H1 (cell line): ENCODE results near the gene PDCD6IP. TPM values are rescaled to one million over a fixed set of nuclear protein-coding genes. Genes with fewer than 3 reads are reported as not detected.

Source experiments
- CTCF ChIA-PET: fragments of 300-600 bp; sonication (Branson Sonifier 250); formaldehyde crosslinking; loops from one replicate; lab custom pipeline; 2021; ENCODE audit not compliant: partially characterized antibody; lab: Charles Lee
- POLR2A ChIA-PET: fragments of 300-600 bp; sonication (Branson Sonifier 250); formaldehyde crosslinking; loops from one replicate; lab custom pipeline; 2021; ENCODE audit warnings: inconsistent platforms; ENCODE audit not compliant: partially characterized antibody; lab: Charles Lee
- DNase-seq, 2 experiments: peaks; one replicate each; pipeline versions ENCODE4 v3.0.0 to v3.0.0-alpha.2; 2010 to 2022; ENCODE audit warnings: low spot score in 2 of 2, low read depth in 1 of 2, mixed read lengths in 1 of 2
- FAIRE-seq: peaks from 2 replicates; lab custom pipeline; 2011; peaks lifted over from hg19 to GRCh38; lab: Jason Lieb, UNC
- H2AFZ ChIP-seq: 2 replicates; pipeline ENCODE4 v1.8.1; 2012; ENCODE audit warnings: low read length, inconsistent platforms
- H2AK5ac ChIP-seq: 2 replicates; pipeline ENCODE4 v1.6.1; 2013; ENCODE audit warnings: low read depth, low read length
- H2BK120ac ChIP-seq: replicated peaks from 2 replicates; pipeline ENCODE3; 2013; ENCODE audit warnings: low read depth, low read length, inconsistent platforms
- H2BK12ac ChIP-seq: 2 replicates; pipeline ENCODE4 v1.6.1; 2013; ENCODE audit warnings: low read depth, low read length
- H2BK15ac ChIP-seq: 2 replicates; pipeline ENCODE4 v1.6.1; 2013; ENCODE audit warnings: low read length
- H2BK20ac ChIP-seq: 2 replicates; pipeline ENCODE4 v1.6.1; 2013; ENCODE audit warnings: low read length
- H2BK5ac ChIP-seq: 2 replicates; pipeline ENCODE4 v1.6.1; 2013; ENCODE audit warnings: low read depth, low read length
- H3K14ac ChIP-seq: 2 replicates; pipeline ENCODE4 v1.6.1; 2013; ENCODE audit warnings: inconsistent platforms; ENCODE audit not compliant: insufficient read length
- H3K18ac ChIP-seq: 2 replicates; pipeline ENCODE4 v1.6.1; 2013; ENCODE audit warnings: low read length; ENCODE audit errors: extremely low read depth
- H3K23ac ChIP-seq: 2 replicates; pipeline ENCODE4 v1.6.1; 2013; ENCODE audit warnings: inconsistent platforms; ENCODE audit not compliant: insufficient read length
- H3K23me2 ChIP-seq: 2 replicates; pipeline ENCODE4 v1.6.1; 2013; ENCODE audit warnings: low read depth, low read length
- H3K27ac ChIP-seq: 2 replicates; pipeline ENCODE4 v1.6.1; 2011; ENCODE audit warnings: low read depth, low read length, inconsistent platforms
- H3K27me3 ChIP-seq, 4 experiments: replicated peaks in 1 of 4; 1 replicate in 1 of 4; 2 replicates in 3 of 4; pipeline versions ENCODE4 v1.6.1 to v1.8.1; 2011 to 2013; ENCODE audit warnings: low read length in 3 of 4, mild to moderate bottlenecking in 3 of 4, inconsistent platforms in 2 of 4, mixed read lengths in 2 of 4, moderate library complexity in 1 of 4; ENCODE audit not compliant: control insufficient read depth in 3 of 4, insufficient read depth in 3 of 4; ENCODE audit errors: extremely low read depth in 1 of 4
- H3K36me3 ChIP-seq, 4 experiments: 2 replicates each; pipeline versions ENCODE4 v1.6.1 to v1.8.1; 2011 to 2013; ENCODE audit warnings: mild to moderate bottlenecking in 4 of 4, low read length in 3 of 4, moderate library complexity in 2 of 4, control low read depth in 1 of 4, inconsistent platforms in 1 of 4; ENCODE audit not compliant: insufficient read depth in 4 of 4, control insufficient read depth in 2 of 4
- H3K4ac ChIP-seq: replicated peaks from 2 replicates; pipeline ENCODE3; 2013; ENCODE audit warnings: low read length, low read depth, mixed read lengths, inconsistent platforms; ENCODE audit not compliant: insufficient read length
- H3K4me1 ChIP-seq, 4 experiments: replicated peaks in 1 of 4; 1 replicate in 1 of 4; 2 replicates in 3 of 4; pipeline versions ENCODE4 v1.6.1 to v1.8.1; 2011 to 2013; ENCODE audit warnings: low read length in 3 of 4, inconsistent platforms in 2 of 4, mixed read lengths in 1 of 4; ENCODE audit not compliant: insufficient read depth in 4 of 4, control insufficient read depth in 3 of 4
- H3K4me2 ChIP-seq, 2 experiments: 2 replicates each; pipeline versions ENCODE4 v1.6.1 to v1.8.1; 2011 to 2013; ENCODE audit warnings: low read depth in 2 of 2, low read length in 2 of 2, control low read depth in 1 of 2, inconsistent platforms in 1 of 2, mild to moderate bottlenecking in 1 of 2; ENCODE audit not compliant: insufficient read depth in 1 of 2
- H3K4me3 ChIP-seq, 4 experiments: fragments of 200-600, 300-600 bp in 1 of 4; sonication (generic), shearing (Covaris generic), sonication (Bioruptor Twin) in 1 of 4; 2 replicates each; pipeline versions ENCODE4 v1.5.1 to v1.8.1; 2011 to 2016; ENCODE audit warnings: low read length in 4 of 4, low read depth in 3 of 4, control low read depth in 2 of 4, inconsistent platforms in 2 of 4, mild to moderate bottlenecking in 2 of 4, mixed read lengths in 1 of 4, moderate library complexity in 1 of 4; ENCODE audit not compliant: insufficient read depth in 2 of 4; ENCODE audit errors: extremely low read depth in 1 of 4
- H3K56ac ChIP-seq: replicated peaks from 2 replicates; pipeline ENCODE3; 2013; ENCODE audit warnings: low read depth, mild to moderate bottlenecking, mixed read lengths, low read length, inconsistent platforms; ENCODE audit not compliant: insufficient read length
- H3K79me1 ChIP-seq: 2 replicates; pipeline ENCODE4 v1.6.1; 2013; ENCODE audit warnings: low read depth, low read length, control low read depth
- H3K79me2 ChIP-seq, 2 experiments: 2 replicates each; pipeline versions ENCODE4 v1.6.1 to v1.8.1; 2012 to 2013; ENCODE audit warnings: low read length in 2 of 2, mild to moderate bottlenecking in 2 of 2, inconsistent platforms in 1 of 2; ENCODE audit not compliant: insufficient read depth in 2 of 2, control insufficient read depth in 1 of 2
- H3K9ac ChIP-seq, 4 experiments: replicated peaks in 1 of 4; 1 replicate in 1 of 4; 2 replicates in 3 of 4; pipeline versions ENCODE4 v1.6.1 to v1.8.1; 2011 to 2013; ENCODE audit warnings: low read depth in 3 of 4, low read length in 3 of 4, control low read depth in 2 of 4, mild to moderate bottlenecking in 2 of 4, moderate library complexity in 2 of 4, inconsistent platforms in 1 of 4; ENCODE audit errors: extremely low read depth in 1 of 4
- H3K9me3 ChIP-seq, 2 experiments: 2 replicates each; pipeline versions ENCODE4 v1.6.1 to v1.8.1; 2012 to 2013; ENCODE audit warnings: mild to moderate bottlenecking in 2 of 2, moderate library complexity in 2 of 2, control low read depth in 1 of 2, inconsistent platforms in 1 of 2, low read depth in 1 of 2, low read length in 1 of 2, mixed read lengths in 1 of 2; ENCODE audit not compliant: insufficient read depth in 2 of 2
- H4K20me1 ChIP-seq, 2 experiments: replicated peaks in 1 of 2; 2 replicates each; pipeline versions ENCODE3 to v1.8.1; 2011 to 2013; ENCODE audit warnings: inconsistent platforms in 2 of 2, low read length in 2 of 2, mild to moderate bottlenecking in 1 of 2; ENCODE audit not compliant: insufficient read depth in 2 of 2, control insufficient read depth in 1 of 2
- H4K5ac ChIP-seq: 2 replicates; pipeline ENCODE4 v1.6.1; 2013; ENCODE audit warnings: low read length, low read depth, mixed read lengths, inconsistent platforms; ENCODE audit not compliant: insufficient read length
- H4K8ac ChIP-seq: 2 replicates; pipeline ENCODE4 v1.8.0; 2013; ENCODE audit warnings: mild to moderate bottlenecking, moderate library complexity, low read length, inconsistent platforms; ENCODE audit not compliant: insufficient read depth; ENCODE audit errors: extremely low read depth
- H4K91ac ChIP-seq: replicated peaks from 2 replicates; pipeline ENCODE3; 2013; ENCODE audit warnings: low read length, mixed read lengths, inconsistent platforms; ENCODE audit not compliant: insufficient read length
- EGR1 ChIP-seq: IDR thresholded peaks from 2 replicates; pipeline ENCODE4 v1.6.1; 2011; ENCODE audit warnings: low read depth, low read length, borderline replicate concordance
- KDM4A ChIP-seq: IDR thresholded peaks from one replicate; pipeline ENCODE4 v1.7.1; 2012; ENCODE audit warnings: low read depth, mild to moderate bottlenecking, moderate library complexity, low read length, inconsistent platforms; ENCODE audit not compliant: severe bottlenecking
- MAFK ChIP-seq: IDR thresholded peaks from 2 replicates; pipeline ENCODE4 v1.6.1; 2012; ENCODE audit warnings: low read depth, mild to moderate bottlenecking, improper control_type of control experiment, low read length
- RBBP5 ChIP-seq: IDR thresholded peaks from 2 replicates; pipeline ENCODE4 v1.7.1; 2012; ENCODE audit warnings: low read depth, mild to moderate bottlenecking, inconsistent platforms, low read length, moderate library complexity, borderline replicate concordance
- SP2 ChIP-seq: IDR thresholded peaks from 2 replicates; pipeline ENCODE4 v1.6.1; 2012; ENCODE audit warnings: mild to moderate bottlenecking, low read length, inconsistent platforms
- YY1 ChIP-seq: IDR thresholded peaks from 2 replicates; pipeline ENCODE4 v1.6.1; 2011; ENCODE audit warnings: low read depth, mild to moderate bottlenecking, low read length
- WGBS, 2 experiments: shearing (Covaris generic) in 1 of 2; methylation state at CpG; one replicate each; pipeline versions ENCODE4 v1.1.6 to v1.1.7; 2013 to 2015; ENCODE audit warnings: low lambda C conversion rate in 2 of 2, mixed read lengths in 2 of 2, inconsistent platforms in 1 of 2, low coverage in 1 of 2, missing lambda C conversion rate in 1 of 2; ENCODE audit not compliant: insufficient replicate concordance in 2 of 2, insufficient coverage in 1 of 2, insufficient read length in 1 of 2; ENCODE audit errors: extremely low coverage in 1 of 2, missing lambda C conversion rate in 1 of 2; 5-methylcytosine and 5-hydroxymethylcytosine counted together
- polyA plus RNA-seq, 7 experiments: library from polyadenylated mRNA; depleted of rRNA in 3 of 7; stranded (reverse) in 5 of 7; unstranded in 2 of 7; fragments of >200 nt in 5 of 7; fragments of 200-250 nt in 2 of 7; gene quantifications; 1 replicate in 5 of 7; 2 replicates in 1 of 7; 4 replicates in 1 of 7; pipeline versions ENCODE4 v1.2.1 to v1.2.3, GENCODE V29; 2011 to 2013; ENCODE audit warnings: missing spikeins in 2 of 7, mixed read lengths in 2 of 7
- total RNA-seq: library from RNA; stranded (reverse); fragmentation: NEBNext Ultra II Directional; extraction: Animal tissue kit (Norgen Biotek cat#: 25700); gene quantifications from 2 replicates; pipeline ENCODE4 v1.2.1, GENCODE V29; 2021
- TF ChIP-seq, protein P1 (sequence below): IDR thresholded peaks from 2 replicates; pipeline ENCODE4 v1.6.1; 2012; ENCODE audit warnings: low read length, inconsistent platforms

PDCD6IP gene
- total and polyA plus RNA-seq, 2 of the 8 experiments (the other 6 are each of a cell fraction or from before 2014, with no cell fraction given) = 61.7 to 155 TPM

DNA sequence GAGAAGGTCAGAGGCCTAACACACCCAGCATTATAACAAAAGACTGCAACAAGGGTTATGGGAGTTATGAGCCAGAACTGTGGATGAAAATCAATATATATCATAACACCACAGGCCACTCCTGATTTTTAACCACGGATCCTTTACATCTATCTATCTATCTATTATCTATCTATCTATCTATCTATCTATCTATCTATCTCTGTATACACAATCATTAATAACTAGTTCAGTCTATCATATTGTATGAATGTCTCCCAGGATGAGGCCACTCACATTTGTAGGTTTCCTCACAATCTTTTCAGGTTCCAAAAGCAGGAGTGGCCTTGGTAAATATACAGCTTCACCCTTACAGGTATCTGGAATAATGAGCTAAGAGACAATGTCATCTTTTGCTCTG, 94.2 kb downstream of the PDCD6IP start:
- no peak overlapping the region for H3K27ac ChIP-seq
- H2BK5ac ChIP-seq = no peak overlapping the region
- H3K4ac ChIP-seq = no peak overlapping the region
- H4K5ac ChIP-seq = no peak overlapping the region
- no peak overlapping the region for H3K23ac ChIP-seq
- H3K4me1 ChIP-seq = peaks cover 0 to 4% (median 0%) of the 10 kb centered on the region in 4 experiments; a peak in 1 of 7 replicates
- H4K20me1 ChIP-seq = no peaks in the 10 kb centered on the region
- H2AFZ ChIP-seq = no peak overlapping the region
- H4K8ac ChIP-seq = no peak overlapping the region
- no peak overlapping the region for H3K4me2 ChIP-seq
- DNase-seq (no peak), FAIRE-seq (no peak)
- no peaks in the 10 kb centered on the region for H3K79me1 ChIP-seq
- no peak overlapping the region for H3K18ac ChIP-seq
- no peak overlapping the region for H2BK12ac ChIP-seq
- H2AK5ac ChIP-seq = no peak overlapping the region
- no peaks in the 10 kb centered on the region for H3K23me2 ChIP-seq
- H3K27me3 ChIP-seq = no peaks in the 10 kb centered on the region
- H2BK20ac ChIP-seq = no peak overlapping the region
- H3K79me2 ChIP-seq = no peaks in the 10 kb centered on the region
- ChIA-PET CTCF (interaction anchor here (0.7 kb wide), 2 partner anchors 9 to 281 kb away, joined by 3 read pairs; no protein-coding TSS in a partner anchor), POLR2A (no interaction called here)
- H2BK120ac ChIP-seq = no peak overlapping the region
- H2BK15ac ChIP-seq = no peak overlapping the region
- WGBS, 2 experiments = 85% methylated on average over 1 of the region's 1 CpG; no CpG with 5 or more reads in 1 of the 2 experiments
- H4K91ac ChIP-seq = no peak overlapping the region
- no peaks in the 10 kb centered on the region for H3K36me3 ChIP-seq
- no peak overlapping the region for H3K56ac ChIP-seq
- H3K9ac ChIP-seq = no peak overlapping the region
- H3K9me3 ChIP-seq = no peaks in the 10 kb centered on the region
- H3K4me3 ChIP-seq = no peak overlapping the region
- no peak overlapping the region for H3K14ac ChIP-seq
- TF ChIP-seq, protein P1, sequence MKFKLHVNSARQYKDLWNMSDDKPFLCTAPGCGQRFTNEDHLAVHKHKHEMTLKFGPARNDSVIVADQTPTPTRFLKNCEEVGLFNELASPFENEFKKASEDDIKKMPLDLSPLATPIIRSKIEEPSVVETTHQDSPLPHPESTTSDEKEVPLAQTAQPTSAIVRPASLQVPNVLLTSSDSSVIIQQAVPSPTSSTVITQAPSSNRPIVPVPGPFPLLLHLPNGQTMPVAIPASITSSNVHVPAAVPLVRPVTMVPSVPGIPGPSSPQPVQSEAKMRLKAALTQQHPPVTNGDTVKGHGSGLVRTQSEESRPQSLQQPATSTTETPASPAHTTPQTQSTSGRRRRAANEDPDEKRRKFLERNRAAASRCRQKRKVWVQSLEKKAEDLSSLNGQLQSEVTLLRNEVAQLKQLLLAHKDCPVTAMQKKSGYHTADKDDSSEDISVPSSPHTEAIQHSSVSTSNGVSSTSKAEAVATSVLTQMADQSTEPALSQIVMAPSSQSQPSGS = no peak
- TF ChIP-seq KDM4A (no peak), SP2 (no peak), EGR1 (no peak), YY1 (no peak), RBBP5 (no peak), MAFK (no peak)
